Measurements from ENCODE around the gene HNRNPCL1. TPM values are rescaled to one million over a fixed set of nuclear protein-coding genes. Genes with fewer than 3 reads are reported as not detected.
"Not testable (repeated sequence)": the region's sequence is repeated elsewhere in the genome, so short reads cannot be mapped to it uniquely, and the experiment has no call there.

HNRNPCL1 gene
- total RNA-seq: not detected

GRCh38 chr1:12848620-12849019 lies at the start of gene HNRNPCL1:
HNRNPCL1 (minus strand) TSS chr1:12848720; CDS start chr1:12848289, 431 bp downstream.
- H3K27ac ChIP-seq; DNase-seq; H3K9me3 ChIP-seq; H3K4me3 ChIP-seq (replicated peaks in 1 of 3); H3K4me1 ChIP-seq; H3K27me3 ChIP-seq; intact Hi-C loops (cut with DNase I); H3K36me3 ChIP-seq: not testable (repeated sequence)
- WGBS, 2 donors: 91 to 92% methylated on average over 7 of the region's 7 CpGs

- H3K9me3 ChIP-seq; H3K4me1 ChIP-seq; DNase-seq; H3K36me3 ChIP-seq; H3K4me3 ChIP-seq (replicated peaks in 1 of 3); H3K27ac ChIP-seq; H3K27me3 ChIP-seq; intact Hi-C loops (cut with DNase I): not testable (repeated sequence)
- WGBS, 2 donors: no CpG with 5 or more reads among the region's 1 CpG
These were observed 49.6 kb upstream of the HNRNPCL1 start, which contains the start of gene PRAMEF10 for GRCh38 chr1:12898170-12898569. PRAMEF10 (minus strand) TSS chr1:12898270; CDS start chr1:12895847, 2,423 bp downstream.

GRCh38 chr1:12886101-12886500 lies 37.6 kb upstream of the HNRNPCL1 start, which contains the start of gene PRAMEF4:
PRAMEF4 (minus strand) TSS chr1:12886201; CDS start chr1:12883394, 2,807 bp downstream.
- H3K4me1 ChIP-seq; intact Hi-C loops (cut with DNase I); H3K27me3 ChIP-seq; H3K4me3 ChIP-seq (replicated peaks in 1 of 3); DNase-seq; H3K27ac ChIP-seq; H3K36me3 ChIP-seq; H3K9me3 ChIP-seq: not testable (repeated sequence)
- WGBS, 2 donors: 91 to 93% methylated on average over 3 of the region's 3 CpGs

GRCh38 chr1:12878453-12878852 lies 29.9 kb upstream of the HNRNPCL1 start:
- intact Hi-C loops (cut with DNase I); H3K27ac ChIP-seq; H3K36me3 ChIP-seq; H3K9me3 ChIP-seq; H3K27me3 ChIP-seq; H3K4me1 ChIP-seq; DNase-seq; H3K4me3 ChIP-seq (replicated peaks in 1 of 3): not testable (repeated sequence)
- WGBS, 2 donors: 94 to 97% methylated on average over 3 to 4 of the region's 4 CpGs

GRCh38 chr1:12863131-12863880 lies 14.8 kb upstream of the HNRNPCL1 start:
- H3K36me3 ChIP-seq; DNase-seq; H3K9me3 ChIP-seq; H3K4me1 ChIP-seq; H3K4me3 ChIP-seq (replicated peaks in 1 of 3); H3K27me3 ChIP-seq; H3K27ac ChIP-seq; intact Hi-C loops (cut with DNase I): not testable (repeated sequence)
- WGBS, 2 donors: 100% methylated on average over 1 of the region's 7 CpGs; no CpG with 5 or more reads in 1 of the 2 donors

GRCh38 chr1:12856786-12857185 lies 8.3 kb upstream of the HNRNPCL1 start, which contains the start of gene PRAMEF2:
PRAMEF2 (plus strand) TSS chr1:12857086; CDS start chr1:12859010, 1,924 bp downstream.
- H3K9me3 ChIP-seq; DNase-seq; H3K4me1 ChIP-seq; H3K27me3 ChIP-seq; H3K36me3 ChIP-seq; intact Hi-C loops (cut with DNase I); H3K27ac ChIP-seq; H3K4me3 ChIP-seq (replicated peaks in 1 of 3): not testable (repeated sequence)
- WGBS, 2 donors: 73 to 86% methylated on average over 1 to 2 of the region's 2 CpGs

GRCh38 chr1:12851779-12852178 lies 3.3 kb upstream of the HNRNPCL1 start:
- Histone ChIP-seq H3K4me3 (replicated peaks in 1 of 3) (no peak overlapping the region), H3K4me1 (no peaks in the 10 kb centered on the region), H3K9me3 (no peaks in the 10 kb centered on the region), H3K27me3 (no peaks in the 10 kb centered on the region), H3K27ac (no peak overlapping the region), H3K36me3 (no peaks in the 10 kb centered on the region)
- TF ChIP-seq POLR2A (IDR thresholded peaks at IDR 0.05): no peak
- no peak for TF ChIP-seq CTCF (IDR thresholded peaks at IDR 0.05)
- DNase-seq: no peak
- intact Hi-C loops (cut with DNase I): no loop called here
- WGBS, 2 donors: 71 to 83% methylated on average over 4 of the region's 4 CpGs

- intact Hi-C loops (cut with DNase I); H3K4me3 ChIP-seq (replicated peaks in 1 of 3); H3K27me3 ChIP-seq; H3K9me3 ChIP-seq; H3K4me1 ChIP-seq; H3K27ac ChIP-seq; H3K36me3 ChIP-seq; DNase-seq: not testable (repeated sequence)
- 60 to 66% methylated on average over 2 of the region's 2 CpGs for WGBS, 2 donors
These were observed 15.3 kb downstream of the HNRNPCL1 start for GRCh38 chr1:12833251-12833650.

GRCh38 chr1:12831310-12831709 lies 17.2 kb downstream of the HNRNPCL1 start, which contains the start of gene PRAMEF11:
PRAMEF11 (minus strand) TSS chr1:12831410; CDS start chr1:12828789, 2,621 bp downstream.
- H3K36me3 ChIP-seq; H3K27me3 ChIP-seq; H3K27ac ChIP-seq; DNase-seq; H3K4me3 ChIP-seq (replicated peaks in 1 of 3); H3K9me3 ChIP-seq; H3K4me1 ChIP-seq; intact Hi-C loops (cut with DNase I): not testable (repeated sequence)
- WGBS, 2 donors: 72 to 73% methylated on average over 3 of the region's 3 CpGs

- H3K36me3 ChIP-seq; H3K4me1 ChIP-seq; DNase-seq; intact Hi-C loops (cut with DNase I); H3K27ac ChIP-seq; H3K27me3 ChIP-seq; H3K4me3 ChIP-seq (replicated peaks in 1 of 3); H3K9me3 ChIP-seq: not testable (repeated sequence)
- 65 to 83% methylated on average over 2 to 6 of the region's 6 CpGs for WGBS, 2 donors
These were observed 29.5 kb downstream of the HNRNPCL1 start for GRCh38 chr1:12819061-12819460.

All from thyroid gland (tissue), 4 donors.